Heart left ventricle (tissue), 13 donors: ENCODE measurements around the gene GNMT.
A peak's percentile ranks its signal among the peaks of the same experiment; 100 is the strongest.

Experiments used
- POLR2A ChIP-seq, 2 donors: fragments of 450-650 bp; IDR thresholded peaks; one replicate each; pipeline ENCODE4 v1.6.1; 2017; ENCODE audit warnings: antibody characterized with exemption in 2 of 2, mild to moderate bottlenecking in 2 of 2, moderate library complexity in 2 of 2
- TF ChIP-seq, protein P1 (sequence below), 12 donors: fragments of 200-600 bp; sonication (generic) in 4 of 12; IDR thresholded peaks; one replicate each; pipeline versions ENCODE4 v1.5.0 to v1.8.0; 2018 to 2022; ENCODE audit warnings: antibody characterized with exemption in 12 of 12, mild to moderate bottlenecking in 5 of 12
- donor health status: ischemic (EF 13 %, LVEDD 7.1; RV severe dilation, severe dysfunction).
- donor health status: DM: no; HTN: yes; CAD: no.
- donor health status: DM: no; HTN: no; CAD: no.
- donor health status: ischemic (EF 25% LVEDD 6.9; RV normal size, moderate dysfunction).
- donor health status: ischemic (EF 25% LVEDD 5.7; RV mildly dilated, moderate dysfunction).
- donor health status: ischemic (EF 35%, LVEDD 5.7; RV mildly dilated, moderate dysfunction).
- donor health status: nonischemic (EF 11% LVEDD 7.7; RV severe dilation, severe dysfunction).
- donor health status: DM: yes; HTN: yes; CAD: no.
- donor health status: PGD.
- donor health status: ischemic (EF 29% LVEDD 5.4; RV normal size, mild dysfunction).
- donor health status: nonischemic (EF 23%, LVEDD 6.1; RV moderate dilation, normal function).

DNA sequence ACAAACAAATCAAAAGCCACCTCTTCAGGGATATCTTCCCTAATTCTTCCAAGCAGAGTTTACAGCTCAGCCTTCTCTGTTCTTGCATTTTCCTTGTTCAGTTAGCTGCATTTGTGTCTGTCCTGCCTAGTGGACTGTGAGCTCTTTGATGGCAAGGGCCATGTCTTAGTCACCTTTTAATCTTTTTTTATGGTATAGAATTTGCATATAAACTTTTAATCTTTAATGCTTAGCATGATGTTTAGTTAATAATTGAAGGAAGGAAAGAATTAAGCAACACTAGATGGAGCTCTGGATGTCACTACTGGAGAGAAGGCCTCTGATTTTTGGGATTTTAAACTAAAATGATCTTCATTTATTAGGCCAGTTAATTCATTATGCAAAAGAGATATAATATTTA lies 36.0 kb downstream of the GNMT start:
- TF ChIP-seq, protein P1, sequence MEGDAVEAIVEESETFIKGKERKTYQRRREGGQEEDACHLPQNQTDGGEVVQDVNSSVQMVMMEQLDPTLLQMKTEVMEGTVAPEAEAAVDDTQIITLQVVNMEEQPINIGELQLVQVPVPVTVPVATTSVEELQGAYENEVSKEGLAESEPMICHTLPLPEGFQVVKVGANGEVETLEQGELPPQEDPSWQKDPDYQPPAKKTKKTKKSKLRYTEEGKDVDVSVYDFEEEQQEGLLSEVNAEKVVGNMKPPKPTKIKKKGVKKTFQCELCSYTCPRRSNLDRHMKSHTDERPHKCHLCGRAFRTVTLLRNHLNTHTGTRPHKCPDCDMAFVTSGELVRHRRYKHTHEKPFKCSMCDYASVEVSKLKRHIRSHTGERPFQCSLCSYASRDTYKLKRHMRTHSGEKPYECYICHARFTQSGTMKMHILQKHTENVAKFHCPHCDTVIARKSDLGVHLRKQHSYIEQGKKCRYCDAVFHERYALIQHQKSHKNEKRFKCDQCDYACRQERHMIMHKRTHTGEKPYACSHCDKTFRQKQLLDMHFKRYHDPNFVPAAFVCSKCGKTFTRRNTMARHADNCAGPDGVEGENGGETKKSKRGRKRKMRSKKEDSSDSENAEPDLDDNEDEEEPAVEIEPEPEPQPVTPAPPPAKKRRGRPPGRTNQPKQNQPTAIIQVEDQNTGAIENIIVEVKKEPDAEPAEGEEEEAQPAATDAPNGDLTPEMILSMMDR (IDR thresholded peaks at IDR 0.05) = peak in 1 of 12 donors; percentile 9
- TF ChIP-seq POLR2A (IDR thresholded peaks at IDR 0.05) = no peak
